ENCODE measurements around the gene FGF9.

The FGF9 gene

DNA sequence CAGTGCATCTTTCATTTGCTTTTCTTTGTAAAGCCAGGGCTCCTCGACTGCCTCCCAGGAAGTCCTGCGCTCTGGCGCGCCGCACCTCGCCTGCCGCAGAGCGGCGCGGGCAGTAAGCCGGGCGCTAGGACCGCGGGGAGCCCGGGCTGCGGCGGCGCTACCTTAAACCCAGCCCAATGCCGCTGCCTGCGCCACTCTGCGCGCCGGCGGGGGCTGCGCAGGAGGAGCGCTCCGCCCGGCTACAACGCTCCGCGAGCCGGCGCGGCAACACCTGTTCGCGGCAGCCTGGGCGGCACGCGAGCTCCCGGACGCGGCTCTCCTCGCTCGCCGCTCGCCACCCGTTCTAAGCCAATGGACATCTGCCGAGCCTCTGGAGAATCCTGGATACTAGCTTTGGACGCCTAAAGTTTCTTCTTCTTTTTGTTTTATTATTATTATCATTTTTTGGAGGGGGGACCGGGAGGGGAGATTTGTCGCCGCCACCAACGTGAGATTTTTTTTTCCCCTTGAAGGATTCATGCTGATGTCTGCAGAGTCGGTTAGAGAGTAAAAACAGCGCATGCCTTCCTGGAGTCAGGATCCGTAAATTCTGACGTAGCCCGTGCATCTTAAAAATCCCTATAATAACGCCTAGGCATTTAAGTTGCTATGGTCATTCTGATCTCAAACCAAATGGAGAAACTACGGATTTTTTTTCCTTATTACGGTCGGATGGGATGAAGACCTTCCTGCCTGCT, at the start of gene FGF9:
FGF9 (plus strand) TSS at position 191 of the 737 bp plus-strand sequence. CDS start 840 bp downstream, outside the sequence.
- peak; percentile 25 for DNase-seq (ENCODE audit: extremely low read depth, low read depth)

DNA sequence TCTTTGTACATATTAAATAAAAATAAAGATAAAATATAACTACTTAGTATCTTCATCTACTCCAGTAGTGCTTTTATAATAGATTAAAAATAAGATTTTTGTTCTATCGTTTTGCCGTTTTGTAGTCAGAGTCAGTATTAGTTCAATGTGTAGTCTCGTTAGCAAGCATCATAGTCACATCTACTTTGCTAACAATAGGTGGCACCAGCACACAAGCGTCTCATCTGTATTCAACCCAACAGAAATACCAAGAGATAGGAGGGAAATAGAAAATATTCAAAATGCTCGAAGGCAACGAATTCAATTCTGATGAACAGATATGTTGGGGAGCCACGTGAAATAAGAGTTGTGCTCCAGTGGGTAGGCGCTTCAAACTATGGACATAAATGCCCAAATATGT, 45.5 kb upstream of the FGF9 start:
- TF ChIP-seq CTCF (IDR thresholded peaks at IDR 0.05; ENCODE audit: low read depth, low read length), result peak; percentile 18; the same call in 1 of the 2 replicates
- DNase-seq (ENCODE audit: extremely low read depth, low read depth), result no peak

More for the DNA sequence above, at the start of gene FGF9:
- no peak for TF ChIP-seq CTCF (IDR thresholded peaks at IDR 0.05; ENCODE audit: low read depth, low read length)

GRCh38 chr13:21632196-21632595, 38.7 kb upstream of the FGF9 start:
- no peak for TF ChIP-seq CTCF (IDR thresholded peaks at IDR 0.05; ENCODE audit: low read depth, low read length)
- DNase-seq (ENCODE audit: extremely low read depth, low read depth), result no peak

- no peak for TF ChIP-seq CTCF (IDR thresholded peaks at IDR 0.05; ENCODE audit: low read depth, low read length)
- DNase-seq (ENCODE audit: extremely low read depth, low read depth), result no peak
Observed at GRCh38 chr13:21636656-21637055, 34.2 kb upstream of the FGF9 start.

GRCh38 chr13:21637296-21637695, 33.6 kb upstream of the FGF9 start:
- DNase-seq (ENCODE audit: extremely low read depth, low read depth), result no peak
- no peak for TF ChIP-seq CTCF (IDR thresholded peaks at IDR 0.05; ENCODE audit: low read depth, low read length)

DNA sequence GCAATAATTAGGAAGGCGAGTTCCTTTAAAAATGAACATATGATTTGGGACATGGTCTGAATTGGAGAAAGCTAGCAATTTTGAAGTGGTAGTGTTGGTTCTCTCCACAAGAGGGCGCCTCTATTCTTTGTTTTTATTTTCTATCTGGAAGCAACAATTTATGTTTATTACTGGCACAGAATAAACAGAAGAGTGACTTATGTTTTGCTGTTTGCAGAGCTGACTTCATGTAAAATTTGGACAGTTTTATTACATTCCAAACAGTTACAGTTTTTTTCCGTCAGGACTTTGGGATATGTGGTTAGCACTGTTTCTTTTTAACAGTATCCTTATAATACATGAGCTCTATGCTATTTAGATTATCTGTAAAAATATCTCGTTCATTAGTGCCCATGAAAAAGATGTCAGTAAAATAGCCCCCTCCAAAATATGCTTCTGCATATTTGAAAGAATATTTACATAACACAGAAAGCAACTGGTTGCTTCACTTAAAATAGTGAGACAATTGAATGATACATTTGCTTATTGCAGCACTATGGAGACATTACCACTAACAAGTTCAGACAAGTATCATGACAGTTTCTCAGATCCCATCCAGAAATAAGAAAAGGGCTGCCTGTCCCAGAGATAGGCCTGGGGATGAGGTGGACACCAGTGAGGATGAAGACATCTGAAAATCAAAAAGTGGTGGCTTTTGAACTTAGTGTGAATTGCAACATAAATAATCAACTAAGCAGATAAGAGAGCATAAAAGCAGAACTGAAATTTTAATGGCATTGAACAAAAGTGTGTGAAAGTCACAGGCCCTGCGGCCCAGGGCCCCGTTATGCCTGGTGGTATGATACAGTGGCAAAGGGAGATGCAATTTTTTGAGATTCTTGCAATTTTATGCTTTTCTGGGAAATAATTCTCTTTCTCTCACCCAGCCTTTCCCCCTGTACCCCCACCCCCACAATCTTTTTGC, 32.3 kb upstream of the FGF9 start:
- DNase-seq (ENCODE audit: extremely low read depth, low read depth), result no peak
- peak; percentile 68 for TF ChIP-seq CTCF (IDR thresholded peaks at IDR 0.05; ENCODE audit: low read depth, low read length)

DNA sequence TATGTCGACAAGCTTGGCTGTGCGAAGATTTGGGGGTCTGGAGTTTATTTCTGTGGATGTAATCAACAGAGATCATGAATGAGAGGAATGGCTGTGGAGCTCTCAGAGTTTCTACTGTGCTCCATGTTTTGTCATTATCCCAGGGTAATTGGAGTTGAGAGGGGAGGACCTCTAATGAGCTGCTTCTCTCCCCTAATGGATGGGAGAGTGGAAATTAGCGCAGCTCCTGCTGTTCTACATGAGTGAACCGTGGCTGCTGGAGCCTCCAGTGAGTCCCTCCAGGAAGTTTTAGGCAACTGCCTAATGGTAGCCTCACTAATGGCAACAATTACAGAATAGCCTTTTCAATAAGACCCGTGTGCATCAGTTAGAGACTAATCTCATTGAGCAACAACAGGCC, 31.3 kb upstream of the FGF9 start:
- no peak for DNase-seq (ENCODE audit: extremely low read depth, low read depth)
- TF ChIP-seq CTCF (IDR thresholded peaks at IDR 0.05; ENCODE audit: low read depth, low read length), result no peak
